HG02885 (cell line): ENCODE measurements around the gene CDON.
"Not testable (repeated sequence)": the region's sequence is repeated elsewhere in the genome, so short reads cannot be mapped to it uniquely, and the experiment has no call there.

Source experiments
- ATAC-seq: cut with Tn5 transposase; IDR thresholded peaks from one replicate; pipeline ENCODE4 v1.9.1; 2021; ENCODE audit warnings: mild to moderate bottlenecking; ENCODE audit not compliant: unreplicated experiment, poor library complexity

Gene CDON

GRCh38 chr11:125933030-125933813, 129.4 kb downstream of the CDON start:
- no peak for ATAC-seq

- no peak for ATAC-seq
Measured at GRCh38 chr11:125932301-125932700, 130.4 kb downstream of the CDON start.

GRCh38 chr11:125931668-125932067, 131.0 kb downstream of the CDON start:
- ATAC-seq, result no peak

- no peak for ATAC-seq
Measured at GRCh38 chr11:125931116-125931515, 131.6 kb downstream of the CDON start.

GRCh38 chr11:125930076-125930450, 132.6 kb downstream of the CDON start:
- ATAC-seq, result no peak

DNA sequence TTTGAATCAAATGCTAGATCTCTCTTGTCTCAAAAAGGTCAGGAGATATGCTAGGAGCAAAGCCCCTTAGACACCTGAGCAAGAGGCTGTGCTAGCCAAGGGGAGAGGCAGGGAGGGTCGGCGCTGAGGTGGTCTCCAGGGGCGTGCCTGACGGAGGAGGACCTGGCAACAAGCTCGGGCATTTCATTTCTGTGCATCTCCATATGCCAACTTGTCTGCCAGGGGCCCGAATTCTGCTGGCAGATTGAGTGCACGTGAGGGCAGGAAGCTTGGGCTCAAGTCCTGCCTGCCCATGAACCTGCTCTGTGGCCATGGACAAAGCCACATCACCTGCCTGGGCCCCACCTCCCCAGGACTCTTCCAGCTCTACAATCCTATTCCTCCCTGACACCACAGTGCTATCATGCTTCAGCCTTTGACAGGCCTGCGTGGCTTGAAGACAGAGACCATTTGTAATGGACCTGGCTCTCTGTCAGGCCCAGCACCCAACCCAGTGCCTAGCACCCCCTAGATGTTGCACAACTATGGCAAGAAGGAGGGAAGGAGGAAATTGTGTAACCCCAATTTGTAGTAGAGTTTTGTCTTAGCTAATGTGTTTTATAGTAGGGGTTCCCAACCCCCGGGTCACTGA, 133.1 kb downstream of the CDON start:
- ATAC-seq, result no peak

GRCh38 chr11:125926682-125927081, 136.0 kb downstream of the CDON start:
- ATAC-seq, result no peak

- ATAC-seq, result no peak
Measured at GRCh38 chr11:125925804-125926203, 136.9 kb downstream of the CDON start.

GRCh38 chr11:125925247-125925740, 137.4 kb downstream of the CDON start:
- ATAC-seq, result no peak

GRCh38 chr11:125924384-125925007, 138.2 kb downstream of the CDON start:
- ATAC-seq, result no peak

GRCh38 chr11:125923633-125924032, 139.0 kb downstream of the CDON start:
- ATAC-seq, result no peak

DNA sequence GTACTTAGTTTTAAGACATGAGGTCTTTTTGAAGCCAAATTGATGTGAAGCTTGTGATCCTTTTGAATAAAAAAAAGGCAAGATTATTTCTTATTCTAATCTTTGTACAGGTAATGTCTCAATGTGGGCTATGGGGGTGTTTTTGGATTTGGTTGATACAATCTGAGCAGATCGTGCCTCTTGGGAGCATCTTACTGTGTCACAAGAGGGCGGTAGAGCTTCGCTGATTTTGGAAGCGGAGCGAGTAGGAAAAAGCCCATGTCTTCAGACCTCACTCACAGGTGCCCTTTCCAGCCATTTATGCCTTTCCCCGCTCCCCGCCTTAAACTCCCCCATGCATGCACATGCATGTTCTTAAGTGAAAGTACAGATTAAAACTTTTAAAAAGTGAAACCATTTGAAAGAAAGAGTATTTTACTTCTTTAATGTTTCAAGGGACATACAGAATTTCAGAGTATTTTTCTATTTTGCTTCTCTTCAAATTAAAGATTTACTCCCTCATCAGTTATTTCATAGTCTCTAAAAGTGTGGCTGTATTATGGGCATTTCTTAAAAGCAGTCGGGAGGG, 139.6 kb downstream of the CDON start:
- peak; percentile 67 for ATAC-seq

DNA sequence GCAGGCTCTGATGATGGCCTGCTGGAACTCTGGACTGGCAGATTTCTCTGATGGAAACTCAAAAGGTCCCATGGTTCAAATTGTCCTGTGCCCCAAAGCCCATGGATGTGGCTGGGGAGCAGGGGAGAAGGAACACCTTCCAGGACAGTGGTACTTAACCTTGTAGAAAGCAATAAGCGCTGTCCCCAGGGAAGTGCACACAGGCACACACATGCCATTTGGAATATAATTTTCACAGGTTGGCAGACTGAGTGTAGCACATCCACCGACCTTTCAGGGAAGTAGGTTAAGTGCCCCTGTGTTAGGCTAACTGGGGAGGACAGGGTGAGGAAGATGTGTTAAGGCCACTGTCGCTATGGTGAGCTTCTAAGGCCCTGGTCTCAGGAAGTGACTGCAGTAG, 140.5 kb downstream of the CDON start:
- ATAC-seq, result no peak

DNA sequence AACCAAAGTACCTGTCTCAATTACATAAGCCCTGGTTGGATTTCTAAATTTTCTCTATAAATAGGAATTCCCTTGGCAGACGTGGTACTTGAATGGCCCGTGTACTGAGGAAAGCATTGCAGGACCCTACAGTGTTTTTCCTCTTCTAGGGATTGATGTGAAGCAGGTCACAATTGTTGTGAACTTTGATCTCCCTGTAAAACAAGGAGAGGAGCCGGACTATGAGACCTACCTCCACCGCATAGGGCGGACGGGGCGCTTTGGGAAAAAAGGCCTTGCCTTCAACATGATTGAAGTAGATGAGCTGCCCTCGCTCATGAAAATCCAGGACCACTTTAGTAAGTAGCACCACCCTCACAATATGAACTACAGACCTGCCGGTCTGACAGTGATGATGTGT, 141.6 kb downstream of the CDON start:
- ATAC-seq, result no peak

GRCh38 chr11:125918140-125918840, 144.4 kb downstream of the CDON start:
- no peak for ATAC-seq

GRCh38 chr11:125916683-125917347, 145.9 kb downstream of the CDON start:
- no peak for ATAC-seq

- not testable (repeated sequence) for ATAC-seq
Measured at GRCh38 chr11:125914601-125915000, 148.1 kb downstream of the CDON start.

- ATAC-seq, result no peak
Measured at GRCh38 chr11:125910226-125910849, 152.3 kb downstream of the CDON start.
